C4-2B (cell line): ENCODE measurements around the gene CDC42BPA.
"Not testable (repeated sequence)": the region's sequence is repeated elsewhere in the genome, so short reads cannot be mapped to it uniquely, and the experiment has no call there.

ENCODE experiments used
- H3K27ac ChIP-seq: fragments of 450-650 bp; 2 replicates; pipeline ENCODE4 v1.5.1; 2017
- CTCF ChIP-seq: fragments of 450-650 bp; conservative IDR thresholded peaks from 2 replicates; pipeline ENCODE4 v1.5.1; 2017; ENCODE audit warnings: mild to moderate bottlenecking
- ZFX ChIP-seq: fragments of 450-650 bp; IDR thresholded peaks from 2 replicates; pipeline ENCODE4 v1.6.1; 2017

CDC42BPA gene

GRCh38 chr1:227004796-227005195, 313.5 kb downstream of the CDC42BPA start:
- no peak overlapping the region for H3K27ac ChIP-seq
- TF ChIP-seq ZFX = no peak
- TF ChIP-seq CTCF = no peak

- no peak overlapping the region for H3K27ac ChIP-seq
- no peak for TF ChIP-seq ZFX
- no peak for TF ChIP-seq CTCF
Observed at GRCh38 chr1:227003165-227003564, 315.1 kb downstream of the CDC42BPA start.

- no peak for TF ChIP-seq CTCF
- TF ChIP-seq ZFX = no peak
- no peak overlapping the region for H3K27ac ChIP-seq
Observed at GRCh38 chr1:227002531-227003049, 315.7 kb downstream of the CDC42BPA start.

- H3K27ac ChIP-seq = not testable (repeated sequence)
Observed at GRCh38 chr1:226999579-226999978, 318.7 kb downstream of the CDC42BPA start.

- no peak overlapping the region for H3K27ac ChIP-seq
- TF ChIP-seq CTCF = no peak
- no peak for TF ChIP-seq ZFX
Observed at GRCh38 chr1:226995365-226996332, 322.6 kb downstream of the CDC42BPA start.

GRCh38 chr1:226994586-226995364, 323.5 kb downstream of the CDC42BPA start:
- H3K27ac ChIP-seq = no peak overlapping the region
- TF ChIP-seq ZFX (no peak), CTCF (no peak)

- no peak overlapping the region for H3K27ac ChIP-seq
- TF ChIP-seq CTCF = no peak
- no peak for TF ChIP-seq ZFX
Observed at GRCh38 chr1:226993814-226994585, 324.3 kb downstream of the CDC42BPA start.
